T-helper 17 cell (primary cell): ENCODE data around the gene GALNTL6. TPM values are rescaled to one million over a fixed set of nuclear protein-coding genes. Genes with fewer than 3 reads are reported as not detected.

ENCODE experiments used
- ATAC-seq: fragments of 150-1000 bp; cut with Tn5 transposase; 2 replicates; pipeline ENCODE4 v1.10.0; 2021; ENCODE audit warnings: mild to moderate bottlenecking, moderate library complexity
- DNase-seq, 3 donors: peaks; one replicate each; pipeline versions ENCODE4 v3.0.0 to v3.0.0-alpha.2; 2020 to 2021
- H3K9me3 ChIP-seq: one replicate; pipeline ENCODE4 v1.7.0; 2013; ENCODE audit warnings: low read length, mild to moderate bottlenecking; ENCODE audit not compliant: control insufficient read depth, poor library complexity, severe bottlenecking
- H3K27ac Mint-ChIP-seq: one replicate; pipeline ENCODE4 v1.8.0; 2022; ENCODE audit warnings: mild to moderate bottlenecking, moderate library complexity, mixed read lengths
- H3K27me3 Mint-ChIP-seq: one replicate; pipeline ENCODE4 v1.8.0; 2022; ENCODE audit warnings: mixed read lengths
- H3K36me3 Mint-ChIP-seq: one replicate; pipeline ENCODE4 v1.8.0; 2022; ENCODE audit warnings: low read depth, mixed read lengths
- H3K4me1 Mint-ChIP-seq: one replicate; pipeline ENCODE4 v1.8.0; 2022; ENCODE audit warnings: mild to moderate bottlenecking, mixed read lengths
- H3K4me3 Mint-ChIP-seq: one replicate; pipeline ENCODE4 v1.8.0; 2022; ENCODE audit warnings: mild to moderate bottlenecking, moderate library complexity, mixed read lengths
- total RNA-seq, 4 donors: library from RNA in 2 of 4; stranded (reverse) in 2 of 4; gene quantifications; one replicate each; pipeline ENCODE4 v1.2.3 and lab custom pipeline; 2022 to 2026

GALNTL6 gene
- total RNA-seq, 2 donors from 2014 or later, result not detected

GRCh38 chr4:171920901-171921300 lies 107.7 kb downstream of the GALNTL6 start:
- no peak overlapping the region for H3K27ac Mint-ChIP-seq
- no peaks in the 10 kb centered on the region for H3K36me3 Mint-ChIP-seq
- ATAC-seq (no peak), DNase-seq (no peak)
- no peaks in the 10 kb centered on the region for H3K9me3 ChIP-seq
- no peak overlapping the region for H3K4me3 Mint-ChIP-seq
- no peaks in the 10 kb centered on the region for H3K4me1 Mint-ChIP-seq
- H3K27me3 Mint-ChIP-seq, result no peaks in the 10 kb centered on the region

GRCh38 chr4:171924746-171925376 lies 111.7 kb downstream of the GALNTL6 start:
- no peaks in the 10 kb centered on the region for H3K27me3 Mint-ChIP-seq
- DNase-seq (no peak), ATAC-seq (no peak)
- H3K27ac Mint-ChIP-seq, result no peak overlapping the region
- H3K36me3 Mint-ChIP-seq, result no peaks in the 10 kb centered on the region
- H3K9me3 ChIP-seq, result no peaks in the 10 kb centered on the region
- no peak overlapping the region for H3K4me3 Mint-ChIP-seq
- H3K4me1 Mint-ChIP-seq, result no peaks in the 10 kb centered on the region

- no peaks in the 10 kb centered on the region for H3K4me1 Mint-ChIP-seq
- H3K4me3 Mint-ChIP-seq, result no peak overlapping the region
- no peaks in the 10 kb centered on the region for H3K36me3 Mint-ChIP-seq
- DNase-seq (no peak), ATAC-seq (no peak)
- no peaks in the 10 kb centered on the region for H3K27me3 Mint-ChIP-seq
- no peaks in the 10 kb centered on the region for H3K9me3 ChIP-seq
- no peak overlapping the region for H3K27ac Mint-ChIP-seq
Observed at GRCh38 chr4:171928336-171928735, 115.1 kb downstream of the GALNTL6 start.

DNA sequence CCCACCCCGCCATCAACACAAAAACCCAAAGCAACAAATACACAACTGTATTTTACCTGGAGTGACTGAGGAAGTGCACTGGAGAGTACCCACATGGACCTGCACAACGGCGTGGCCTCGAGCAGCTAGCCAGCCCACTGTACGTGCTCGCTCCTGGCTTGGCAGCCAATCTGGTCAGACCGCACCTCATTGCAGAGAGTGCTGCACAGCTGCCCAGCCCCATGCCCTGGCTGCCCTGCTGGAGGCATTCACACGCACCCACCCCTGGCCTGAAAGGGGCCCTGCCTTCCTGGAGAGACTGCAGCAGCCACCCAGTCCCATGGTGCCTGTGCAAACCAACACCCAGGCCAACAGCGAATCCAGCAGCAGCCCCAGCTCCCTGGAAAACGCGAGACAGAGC lies 116.3 kb downstream of the GALNTL6 start:
- no peaks in the 10 kb centered on the region for H3K27me3 Mint-ChIP-seq
- H3K27ac Mint-ChIP-seq, result no peak overlapping the region
- no peak for ATAC-seq
- no peak overlapping the region for H3K4me3 Mint-ChIP-seq
- H3K9me3 ChIP-seq, result no peaks in the 10 kb centered on the region
- H3K36me3 Mint-ChIP-seq, result no peaks in the 10 kb centered on the region
- no peaks in the 10 kb centered on the region for H3K4me1 Mint-ChIP-seq
- no peak for DNase-seq

DNA sequence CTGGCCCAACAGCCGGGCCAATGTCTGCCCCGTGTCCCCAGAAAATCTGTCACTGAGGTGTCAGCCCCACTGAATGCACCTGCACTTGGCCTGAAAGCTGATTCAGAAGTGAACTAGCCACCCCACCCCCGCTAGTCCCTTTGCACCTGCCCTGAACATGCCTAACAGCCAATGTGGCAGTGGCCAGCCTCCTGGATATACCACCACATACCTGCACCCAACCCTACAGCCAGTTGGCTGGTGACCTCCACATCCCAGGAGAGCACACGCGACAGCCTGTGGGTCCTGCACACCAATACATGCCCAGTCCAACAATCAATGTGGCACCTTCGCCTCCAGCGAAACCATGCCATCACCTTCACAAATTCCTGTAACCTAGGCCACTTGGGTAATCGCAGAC lies 116.7 kb downstream of the GALNTL6 start:
- Mint-ChIP-seq H3K4me3 (no peak overlapping the region), H3K4me1 (no peaks in the 10 kb centered on the region), H3K36me3 (no peaks in the 10 kb centered on the region), H3K27me3 (no peaks in the 10 kb centered on the region), H3K27ac (no peak overlapping the region)
- DNase-seq (no peak), ATAC-seq (no peak)
- H3K9me3 ChIP-seq, result no peaks in the 10 kb centered on the region

GRCh38 chr4:171932238-171932637 lies 119.0 kb downstream of the GALNTL6 start:
- DNase-seq, result no peak
- Mint-ChIP-seq H3K4me1 (no peaks in the 10 kb centered on the region), H3K27me3 (no peaks in the 10 kb centered on the region), H3K4me3 (no peak overlapping the region), H3K27ac (no peak overlapping the region), H3K36me3 (no peaks in the 10 kb centered on the region)
- no peaks in the 10 kb centered on the region for H3K9me3 ChIP-seq
- ATAC-seq, result no peak

DNA sequence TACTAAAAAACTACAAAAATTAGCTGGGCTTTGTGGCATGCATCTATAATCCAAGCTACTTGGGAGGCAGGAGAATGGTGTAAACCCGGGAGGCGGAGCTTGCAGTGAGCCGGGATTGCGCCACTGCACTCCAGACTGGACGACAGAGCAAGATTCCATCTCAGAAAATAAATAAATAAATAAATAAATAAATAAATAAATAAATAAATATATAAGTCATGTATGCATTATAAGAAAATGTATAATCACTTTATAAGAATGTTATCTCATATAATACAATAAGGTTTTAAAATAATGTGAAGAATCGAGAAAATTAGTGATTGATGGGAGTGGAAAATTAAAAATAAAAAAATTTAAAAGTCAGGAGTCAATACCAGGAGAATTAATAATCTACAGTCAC lies 127.5 kb downstream of the GALNTL6 start:
- Mint-ChIP-seq H3K27me3 (no peaks in the 10 kb centered on the region), H3K36me3 (no peaks in the 10 kb centered on the region), H3K4me3 (no peak overlapping the region), H3K27ac (no peak overlapping the region), H3K4me1 (no peaks in the 10 kb centered on the region)
- DNase-seq, result no peak
- no peaks in the 10 kb centered on the region for H3K9me3 ChIP-seq
- ATAC-seq, result no peak

DNA sequence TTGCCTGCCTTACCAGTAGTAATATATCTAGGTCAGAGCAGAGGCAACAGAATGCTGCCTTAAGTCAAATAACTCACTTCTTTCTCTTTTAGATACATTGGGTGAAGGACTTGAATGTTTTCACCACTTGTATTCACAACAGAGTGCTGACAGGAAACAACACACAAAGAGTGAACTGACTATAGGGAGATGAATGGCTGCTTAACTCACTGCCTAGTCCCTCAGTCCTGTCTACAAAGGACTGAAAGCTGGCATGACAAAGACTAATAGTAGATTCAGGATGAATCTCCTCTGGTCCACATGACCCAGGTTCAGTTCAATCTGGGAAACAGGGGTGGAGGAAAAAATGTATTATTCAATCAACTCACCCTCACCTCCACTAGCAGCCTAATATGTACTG lies 134.2 kb downstream of the GALNTL6 start:
- DNase-seq (no peak), ATAC-seq (no peak)
- H3K4me1 Mint-ChIP-seq, result no peaks in the 10 kb centered on the region
- no peak overlapping the region for H3K27ac Mint-ChIP-seq
- H3K36me3 Mint-ChIP-seq, result no peaks in the 10 kb centered on the region
- H3K9me3 ChIP-seq, result no peaks in the 10 kb centered on the region
- no peak overlapping the region for H3K4me3 Mint-ChIP-seq
- no peaks in the 10 kb centered on the region for H3K27me3 Mint-ChIP-seq

GRCh38 chr4:171948038-171948437 lies 134.8 kb downstream of the GALNTL6 start:
- Mint-ChIP-seq H3K36me3 (no peaks in the 10 kb centered on the region), H3K27me3 (no peaks in the 10 kb centered on the region), H3K27ac (no peak overlapping the region), H3K4me1 (no peaks in the 10 kb centered on the region), H3K4me3 (no peak overlapping the region)
- no peaks in the 10 kb centered on the region for H3K9me3 ChIP-seq
- DNase-seq, result no peak
- ATAC-seq, result no peak

GRCh38 chr4:171954650-171955049 lies 141.4 kb downstream of the GALNTL6 start:
- DNase-seq, result no peak
- Mint-ChIP-seq H3K27ac (no peak overlapping the region), H3K4me3 (no peak overlapping the region), H3K4me1 (no peaks in the 10 kb centered on the region), H3K36me3 (no peaks in the 10 kb centered on the region), H3K27me3 (no peaks in the 10 kb centered on the region)
- no peak for ATAC-seq
- no peaks in the 10 kb centered on the region for H3K9me3 ChIP-seq

DNA sequence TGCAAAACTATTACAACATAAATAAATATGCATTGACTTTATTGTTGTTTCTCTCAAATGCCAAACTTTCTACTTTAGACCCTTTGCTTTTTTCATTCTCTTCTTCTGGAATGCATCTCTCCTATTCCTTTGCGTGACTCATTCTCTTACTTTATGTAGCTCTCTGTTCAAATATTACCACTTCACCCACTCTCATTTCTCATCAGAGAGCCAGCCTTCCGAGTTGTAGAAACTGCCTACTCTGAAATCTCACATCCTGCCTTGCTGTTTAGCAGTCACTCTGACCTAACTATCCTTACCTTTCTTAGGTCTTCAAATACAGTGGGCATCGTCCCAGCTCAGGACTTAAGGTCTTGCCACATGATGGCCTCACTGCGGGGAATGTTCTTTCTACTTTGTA lies 143.5 kb downstream of the GALNTL6 start:
- DNase-seq, result no peak
- Mint-ChIP-seq H3K4me1 (no peaks in the 10 kb centered on the region), H3K27me3 (no peaks in the 10 kb centered on the region), H3K36me3 (no peaks in the 10 kb centered on the region), H3K27ac (no peak overlapping the region), H3K4me3 (no peak overlapping the region)
- no peaks in the 10 kb centered on the region for H3K9me3 ChIP-seq
- no peak for ATAC-seq

GRCh38 chr4:171962110-171962509 lies 148.9 kb downstream of the GALNTL6 start:
- H3K36me3 Mint-ChIP-seq, result no peaks in the 10 kb centered on the region
- ATAC-seq (no peak), DNase-seq (no peak)
- H3K4me1 Mint-ChIP-seq, result no peaks in the 10 kb centered on the region
- no peaks in the 10 kb centered on the region for H3K9me3 ChIP-seq
- H3K27ac Mint-ChIP-seq, result no peak overlapping the region
- no peak overlapping the region for H3K4me3 Mint-ChIP-seq
- no peaks in the 10 kb centered on the region for H3K27me3 Mint-ChIP-seq

GRCh38 chr4:171966356-171966755 lies 153.2 kb downstream of the GALNTL6 start:
- Mint-ChIP-seq H3K36me3 (no peaks in the 10 kb centered on the region), H3K4me1 (no peaks in the 10 kb centered on the region), H3K4me3 (no peak overlapping the region), H3K27me3 (no peaks in the 10 kb centered on the region), H3K27ac (no peak overlapping the region)
- ATAC-seq (no peak), DNase-seq (no peak)
- no peaks in the 10 kb centered on the region for H3K9me3 ChIP-seq

GRCh38 chr4:171978216-171978615 lies 165.0 kb downstream of the GALNTL6 start:
- ATAC-seq, result no peak
- no peaks in the 10 kb centered on the region for H3K9me3 ChIP-seq
- H3K36me3 Mint-ChIP-seq, result no peaks in the 10 kb centered on the region
- no peak overlapping the region for H3K27ac Mint-ChIP-seq
- no peaks in the 10 kb centered on the region for H3K4me1 Mint-ChIP-seq
- H3K27me3 Mint-ChIP-seq, result no peaks in the 10 kb centered on the region
- H3K4me3 Mint-ChIP-seq, result no peak overlapping the region
- no peak for DNase-seq
